ENCODE measurements around the gene MCM9.

Gene MCM9

DNA sequence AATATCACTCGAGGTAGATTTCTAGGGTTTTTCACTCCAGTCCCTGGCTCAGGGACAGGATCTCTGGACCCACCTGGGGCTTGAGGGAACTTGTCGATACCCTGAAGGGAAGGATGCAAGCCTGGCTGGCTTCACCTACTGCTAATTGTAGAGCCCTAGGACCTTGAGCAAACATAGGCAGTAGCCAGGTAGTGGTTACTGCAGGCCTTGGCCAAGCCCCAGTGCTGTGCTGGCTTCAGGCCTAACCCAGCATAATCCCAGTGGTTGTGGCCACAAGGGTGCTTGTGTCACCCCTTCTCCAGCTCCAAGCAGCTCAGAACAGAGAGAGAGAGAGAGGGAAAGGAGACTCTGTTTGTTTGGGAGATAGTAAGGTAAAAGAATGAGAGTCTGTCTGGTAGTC is 5.8 kb upstream of the MCM9 start:
- H3K4me1 ChIP-seq, result peaks cover 0 to 3% (median 0%) of the 10 kb centered on the region in 4 donors
- intact Hi-C loops (cut with DNase I; ENCODE audit: low total_unique reads), result no loop called here
- TF ChIP-seq, protein P1, sequence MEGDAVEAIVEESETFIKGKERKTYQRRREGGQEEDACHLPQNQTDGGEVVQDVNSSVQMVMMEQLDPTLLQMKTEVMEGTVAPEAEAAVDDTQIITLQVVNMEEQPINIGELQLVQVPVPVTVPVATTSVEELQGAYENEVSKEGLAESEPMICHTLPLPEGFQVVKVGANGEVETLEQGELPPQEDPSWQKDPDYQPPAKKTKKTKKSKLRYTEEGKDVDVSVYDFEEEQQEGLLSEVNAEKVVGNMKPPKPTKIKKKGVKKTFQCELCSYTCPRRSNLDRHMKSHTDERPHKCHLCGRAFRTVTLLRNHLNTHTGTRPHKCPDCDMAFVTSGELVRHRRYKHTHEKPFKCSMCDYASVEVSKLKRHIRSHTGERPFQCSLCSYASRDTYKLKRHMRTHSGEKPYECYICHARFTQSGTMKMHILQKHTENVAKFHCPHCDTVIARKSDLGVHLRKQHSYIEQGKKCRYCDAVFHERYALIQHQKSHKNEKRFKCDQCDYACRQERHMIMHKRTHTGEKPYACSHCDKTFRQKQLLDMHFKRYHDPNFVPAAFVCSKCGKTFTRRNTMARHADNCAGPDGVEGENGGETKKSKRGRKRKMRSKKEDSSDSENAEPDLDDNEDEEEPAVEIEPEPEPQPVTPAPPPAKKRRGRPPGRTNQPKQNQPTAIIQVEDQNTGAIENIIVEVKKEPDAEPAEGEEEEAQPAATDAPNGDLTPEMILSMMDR (IDR thresholded peaks at IDR 0.05), result no peak

DNA sequence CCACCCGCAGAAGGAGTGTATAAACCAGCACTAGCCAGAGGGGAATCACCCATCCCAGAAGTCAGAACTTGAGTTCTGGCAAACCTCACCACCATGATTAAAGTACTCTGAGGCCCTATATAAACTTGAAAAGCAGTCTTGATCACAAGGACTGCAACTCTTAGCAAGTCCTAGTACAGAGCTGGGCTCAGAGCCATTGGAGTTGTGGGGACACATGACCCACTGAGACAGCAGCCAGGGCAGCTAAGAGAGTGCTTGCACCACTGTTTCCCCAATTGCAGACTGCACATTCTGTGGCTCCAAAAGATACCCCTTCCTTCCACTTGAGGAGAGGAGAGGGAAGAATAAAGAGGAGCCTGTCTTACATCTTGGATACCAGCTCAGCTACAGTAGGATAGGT is 4.7 kb upstream of the MCM9 start:
- Histone ChIP-seq H3K36me3 (no peaks in the 10 kb centered on the region), H3K4me3 (no peak overlapping the region), H3K9me3 (peaks cover 0 to 9% (median 3%) of the 10 kb centered on the region in 3 donors), H3K27me3 (no peaks in the 10 kb centered on the region), H3K4me1 (peaks cover 0 to 9% (median 1%) of the 10 kb centered on the region in 4 donors), H3K27ac (no peak overlapping the region)
- TF ChIP-seq, protein P1 (IDR thresholded peaks at IDR 0.05), result no peak
- intact Hi-C loops (cut with DNase I; ENCODE audit: low total_unique reads), result no loop called here
- DNase-seq, result no peak

More for the DNA sequence above, 5.8 kb upstream of the MCM9 start:
- Histone ChIP-seq H3K36me3 (no peaks in the 10 kb centered on the region), H3K27ac (no peak overlapping the region), H3K27me3 (no peaks in the 10 kb centered on the region), H3K4me3 (no peak overlapping the region), H3K9me3 (peaks cover 0 to 13% (median 4%) of the 10 kb centered on the region in 3 donors)
- no peak for DNase-seq

DNA sequence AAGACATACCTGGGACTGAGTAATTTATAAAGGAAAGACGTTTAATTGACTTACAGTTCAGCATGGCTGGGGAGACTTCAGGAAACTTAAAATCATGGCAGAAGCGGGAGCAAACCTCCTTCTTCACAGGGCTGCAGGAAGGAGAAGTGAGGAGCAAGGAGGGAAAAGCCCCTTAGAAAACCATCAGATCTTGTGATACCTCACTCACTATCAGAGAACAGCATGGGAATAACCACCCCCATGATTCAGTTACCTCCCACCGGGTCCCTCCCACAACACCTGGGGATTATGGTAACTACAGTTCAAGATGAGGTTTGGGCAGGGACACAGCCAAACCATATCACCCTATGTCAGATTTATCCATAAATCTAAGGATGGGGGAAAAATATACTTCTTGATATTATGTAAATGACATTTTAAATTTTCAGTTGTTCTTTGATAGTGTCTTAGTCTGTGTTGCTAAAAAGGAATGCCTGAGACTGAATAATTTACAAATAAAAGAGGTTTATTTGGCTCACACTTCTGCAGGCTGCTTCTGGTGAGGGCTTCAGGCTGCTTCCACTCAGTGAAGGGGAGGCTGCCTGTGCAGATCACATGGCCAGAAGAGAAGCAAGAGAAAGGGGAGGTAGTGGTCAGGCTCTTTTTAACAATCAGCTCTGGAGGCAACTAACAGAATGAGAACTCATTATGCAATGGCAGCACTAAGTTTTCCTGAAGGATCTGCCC is 1.2 kb upstream of the MCM9 start:
- Histone ChIP-seq H3K4me3 (peak overlapping the region in 1 of 2 donors; percentile 80), H3K36me3 (peaks cover 0 to 7% (median 0%) of the 10 kb centered on the region in 3 donors), H3K27me3 (no peaks in the 10 kb centered on the region), H3K9me3 (no peaks in the 10 kb centered on the region), H3K4me1 (peaks cover 0 to 15% (median 7%) of the 10 kb centered on the region in 4 donors), H3K27ac (peak overlapping the region in 1 of 2 donors; percentile 96)
- TF ChIP-seq, protein P1 (IDR thresholded peaks at IDR 0.05), result no peak
- DNase-seq, result no peak
- intact Hi-C loops (cut with DNase I; ENCODE audit: low total_unique reads), result no loop called here

DNA sequence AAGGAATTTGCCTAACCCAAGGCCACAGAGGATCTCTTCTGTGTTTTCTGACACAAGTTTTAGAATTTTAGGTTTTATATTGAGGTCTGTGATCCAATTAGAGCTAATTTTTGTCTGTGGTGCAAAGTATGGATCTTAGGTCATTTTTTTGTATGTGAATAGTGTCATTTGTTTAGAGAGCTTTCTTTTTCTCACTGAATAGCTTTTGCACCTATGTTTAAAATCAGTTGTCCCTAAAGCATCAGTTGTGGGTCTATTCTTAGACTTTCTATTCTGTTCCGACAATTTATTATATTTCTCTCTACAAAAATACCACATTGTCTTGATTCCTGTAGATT is 341 bp upstream of the MCM9 start:
- Histone ChIP-seq H3K27me3 (no peaks in the 10 kb centered on the region), H3K4me1 (peaks cover 0 to 15% (median 7%) of the 10 kb centered on the region in 4 donors), H3K36me3 (peaks cover 0 to 16% (median 6%) of the 10 kb centered on the region in 3 donors), H3K4me3 (peak overlapping the region; percentile 64 to 80), H3K27ac (peak overlapping the region; percentile 90 to 96), H3K9me3 (no peaks in the 10 kb centered on the region)
- DNase-seq, result no peak
- intact Hi-C loops (cut with DNase I; ENCODE audit: low total_unique reads), result no loop called here
- TF ChIP-seq, protein P1 (IDR thresholded peaks at IDR 0.05), result no peak

DNA sequence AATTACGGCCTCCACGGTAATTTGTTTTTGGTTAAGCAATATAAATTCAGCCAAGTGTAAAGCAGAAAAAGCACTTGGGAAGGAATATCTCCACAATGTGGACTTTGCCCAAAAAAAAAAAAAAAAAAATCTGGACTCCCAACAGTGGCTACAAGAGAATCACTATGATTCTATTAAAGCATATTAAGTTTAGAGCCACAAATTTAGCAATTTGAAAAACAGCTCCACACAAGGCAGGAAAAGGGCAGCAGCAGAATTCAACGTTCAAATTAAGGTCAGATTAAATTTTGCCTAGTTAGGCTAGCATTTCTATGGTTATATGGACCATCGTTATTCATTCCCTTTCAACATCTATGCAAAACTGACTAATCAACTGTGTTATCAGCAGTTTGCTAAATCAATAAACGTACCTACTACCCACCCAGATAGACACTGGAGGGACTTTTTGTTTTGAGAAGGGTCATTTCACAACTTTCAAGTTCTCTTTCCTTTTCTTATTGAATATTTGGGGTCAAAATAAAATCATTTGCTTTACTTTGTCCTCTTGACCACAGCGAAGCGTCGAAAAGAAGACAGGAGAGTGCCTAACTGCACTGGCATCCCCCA is 1.0 kb downstream of the MCM9 start:
- H3K9me3 ChIP-seq, result no peaks in the 10 kb centered on the region
- no peak for DNase-seq
- peak overlapping the region; percentile 90 to 96 for H3K27ac ChIP-seq

More for the DNA sequence above, 1.0 kb downstream of the MCM9 start:
- H3K27me3 ChIP-seq, result no peaks in the 10 kb centered on the region
- H3K4me3 ChIP-seq, result peak overlapping the region; percentile 64 to 80
- intact Hi-C loops (cut with DNase I; ENCODE audit: low total_unique reads), result loop anchor here (5.0 kb wide), 1 partner anchor 37 kb away; no protein-coding TSS in a partner anchor
- TF ChIP-seq, protein P1 (IDR thresholded peaks at IDR 0.05), result no peak
- H3K36me3 ChIP-seq, result peaks cover under 1 to 18% (median 9%) of the 10 kb centered on the region in 3 donors
- peaks cover 0 to 15% (median 7%) of the 10 kb centered on the region in 4 donors for H3K4me1 ChIP-seq
